GM19324 (cell line): ENCODE results near the gene APOBEC3A.
"Not testable (repeated sequence)": the region's sequence is repeated elsewhere in the genome, so short reads cannot be mapped to it uniquely, and the experiment has no call there.

Experiments
- ATAC-seq: cut with Tn5 transposase; IDR thresholded peaks from one replicate; pipeline ENCODE4 v1.9.1; 2021; ENCODE audit warnings: mild to moderate bottlenecking, moderate library complexity; ENCODE audit not compliant: unreplicated experiment, low FRiP score

APOBEC3A gene

DNA sequence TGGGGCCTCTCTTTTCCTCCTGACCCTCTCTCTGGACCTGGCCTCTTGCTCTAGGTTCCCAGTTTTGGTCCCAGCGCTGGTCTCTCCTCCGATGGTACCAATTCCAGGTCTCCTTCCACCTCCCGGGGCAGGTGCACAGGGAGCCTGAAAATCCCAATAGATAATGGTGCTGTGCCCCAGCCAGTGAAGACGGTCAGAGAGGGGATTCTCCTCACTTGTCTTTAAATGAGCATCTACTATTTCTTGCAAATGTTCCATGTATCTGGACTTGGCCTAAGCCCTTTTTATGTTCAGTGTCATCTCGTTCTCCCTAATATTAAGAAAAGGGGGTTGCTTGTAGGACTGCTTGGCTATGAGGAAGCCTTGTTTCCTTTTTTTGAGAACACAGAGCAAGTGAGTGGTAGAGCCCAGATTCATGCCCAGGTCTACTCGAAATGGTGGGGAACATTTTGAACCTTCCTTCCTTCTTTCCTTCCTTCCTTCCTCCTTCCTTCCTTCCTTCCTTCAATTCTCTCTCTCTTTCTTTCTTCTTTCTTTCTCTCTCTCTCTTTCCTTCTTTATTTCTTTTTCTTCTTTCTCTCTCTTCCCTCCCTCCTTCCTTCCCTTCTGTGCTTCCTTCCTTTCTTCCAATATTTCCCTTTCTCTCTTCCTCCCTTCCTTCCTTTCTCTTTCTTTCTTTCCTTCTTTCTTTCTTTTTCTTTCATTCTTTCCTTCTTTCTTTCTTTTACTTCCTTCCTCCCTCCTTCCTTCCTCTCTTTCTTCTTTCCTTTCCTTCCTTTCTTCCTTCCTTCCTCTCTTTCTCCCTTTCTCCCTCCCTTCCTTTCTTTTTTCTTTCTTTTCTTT is 620 bp downstream of the APOBEC3A start:
- no peak for ATAC-seq

- not testable (repeated sequence) for ATAC-seq
Observed at GRCh38 chr22:38958651-38958943, 1.2 kb downstream of the APOBEC3A start.

DNA sequence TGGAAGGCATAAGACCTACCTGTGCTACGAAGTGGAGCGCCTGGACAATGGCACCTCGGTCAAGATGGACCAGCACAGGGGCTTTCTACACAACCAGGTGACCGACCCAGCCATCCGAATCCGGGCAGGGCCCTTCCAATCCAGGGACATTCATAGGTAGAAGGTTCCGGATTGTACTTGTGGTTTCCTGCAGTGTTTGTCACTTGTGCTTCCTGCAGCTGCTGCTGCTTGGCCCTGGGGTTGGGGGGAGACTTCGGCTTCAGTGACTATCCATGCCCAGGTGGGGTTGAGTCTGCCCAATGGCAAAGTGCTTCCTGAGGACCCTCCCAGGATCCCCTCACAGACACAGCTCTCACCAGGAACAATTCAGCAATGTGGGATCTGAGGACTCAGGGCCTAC is 2.2 kb downstream of the APOBEC3A start:
- ATAC-seq: no peak

DNA sequence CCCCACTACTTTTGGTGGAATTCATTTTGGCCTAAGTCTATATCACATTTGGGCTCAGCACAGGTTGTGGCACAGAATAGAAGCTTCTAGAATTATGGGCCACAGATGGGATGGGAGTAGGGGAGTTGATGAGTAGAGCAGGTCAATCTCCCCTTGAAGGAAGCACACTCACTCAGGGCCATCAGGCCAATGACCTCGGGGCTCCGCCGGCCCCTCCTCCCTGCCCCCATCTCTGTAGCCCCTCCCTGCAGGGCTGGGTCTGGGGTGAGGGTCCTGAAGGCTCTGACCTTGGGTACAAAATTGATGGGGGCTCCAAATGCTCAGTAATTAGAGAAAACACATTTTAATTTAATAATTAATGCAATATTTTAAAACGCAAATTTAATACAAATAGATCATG is 3.3 kb downstream of the APOBEC3A start:
- not testable (repeated sequence) for ATAC-seq

- not testable (repeated sequence) for ATAC-seq
Observed at GRCh38 chr22:38963291-38963738, 5.9 kb downstream of the APOBEC3A start.

DNA sequence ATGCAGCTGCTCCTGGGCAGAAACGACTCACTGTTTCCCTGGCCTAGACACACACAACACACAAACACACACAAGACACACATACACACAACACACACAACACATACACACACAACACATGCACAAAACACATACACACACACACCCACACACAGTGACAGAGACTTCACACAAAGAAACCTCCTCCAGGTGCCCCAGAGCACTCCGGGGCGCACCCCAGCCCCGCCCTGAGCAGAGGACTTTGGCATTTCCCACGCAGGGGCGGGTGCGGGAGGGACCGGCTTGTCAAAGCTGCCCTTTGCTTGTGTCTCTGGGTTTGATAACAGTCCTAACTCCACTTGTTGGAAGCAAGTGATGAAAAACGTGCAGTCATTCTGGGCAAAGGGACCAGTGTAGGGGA is 6.5 kb downstream of the APOBEC3A start:
- no peak for ATAC-seq

DNA sequence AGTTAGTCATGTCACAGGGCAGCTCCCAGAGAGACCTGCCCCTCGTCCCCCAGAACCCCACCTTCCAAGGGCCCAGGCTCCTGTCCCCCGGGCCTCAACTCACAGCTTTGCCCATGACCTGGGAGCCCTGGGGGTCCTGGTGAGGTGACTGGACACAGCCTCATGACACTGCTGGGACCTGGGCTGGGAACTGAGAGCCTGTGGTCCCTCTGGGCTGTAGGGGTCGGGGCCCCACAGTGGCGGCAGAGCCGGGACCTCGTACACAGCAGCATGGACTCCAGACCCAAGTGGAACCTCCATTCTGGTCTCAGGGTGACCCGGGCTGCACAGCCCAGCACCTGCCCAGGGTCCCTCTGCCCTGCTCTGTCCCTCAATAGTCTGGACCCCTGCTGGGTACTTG is 6.9 kb downstream of the APOBEC3A start:
- ATAC-seq: no peak

GRCh38 chr22:38964989-38965388 is 7.6 kb downstream of the APOBEC3A start:
- no peak for ATAC-seq

GRCh38 chr22:38965614-38966379 is 8.4 kb downstream of the APOBEC3A start:
- no peak for ATAC-seq

GRCh38 chr22:38966380-38966702 is 8.9 kb downstream of the APOBEC3A start:
- no peak for ATAC-seq

- ATAC-seq: no peak
Observed at GRCh38 chr22:38966942-38967341, 9.5 kb downstream of the APOBEC3A start.

DNA sequence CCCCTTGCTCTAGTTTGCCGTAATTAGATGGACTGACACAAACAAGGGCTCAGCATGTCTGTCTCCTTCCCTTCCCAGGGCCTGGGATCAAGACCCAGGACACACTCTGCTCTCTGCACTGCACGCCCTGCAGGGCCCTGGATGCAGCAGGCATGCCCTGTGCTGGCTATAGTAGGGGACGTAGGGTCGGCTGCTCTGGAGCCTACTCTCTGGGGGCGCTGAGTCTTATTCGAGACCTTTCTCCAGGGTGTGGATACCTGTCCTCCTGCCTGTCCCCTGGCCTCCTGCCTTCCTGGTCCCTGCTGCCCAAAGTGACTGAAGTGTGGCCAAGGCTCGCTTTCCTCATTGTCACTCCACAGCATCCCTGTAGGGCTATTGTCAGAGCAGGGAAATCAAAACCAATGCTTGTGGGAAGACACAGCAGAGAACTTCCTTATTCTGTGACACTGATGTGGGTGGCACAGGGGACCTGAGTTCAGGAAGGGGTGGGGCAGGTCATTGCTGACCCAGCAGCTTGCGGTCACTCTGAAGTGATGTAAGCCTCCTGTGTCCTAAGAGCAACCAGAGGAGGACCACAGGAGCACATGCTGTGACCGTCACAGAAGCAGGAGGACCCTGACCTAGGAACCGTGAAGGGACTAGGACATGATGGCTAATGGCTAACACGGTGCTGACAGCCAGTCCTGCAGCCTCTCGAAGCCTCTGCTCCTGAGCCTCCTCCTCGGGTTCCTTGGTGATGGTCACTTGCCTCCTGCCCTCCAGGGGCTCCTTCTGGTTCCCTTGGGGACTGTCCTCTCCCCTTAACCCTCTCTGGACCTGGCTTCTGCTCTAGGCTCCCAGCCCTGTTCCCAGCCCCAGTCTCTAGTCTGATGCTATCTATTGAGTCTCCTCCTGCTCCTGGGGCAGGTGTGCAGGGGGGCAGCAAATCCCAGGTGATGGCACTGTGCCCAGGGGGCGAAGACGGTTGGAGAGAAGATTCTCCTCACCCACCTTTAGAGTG is 10.3 kb downstream of the APOBEC3A start:
- no peak for ATAC-seq

- no peak for ATAC-seq
Observed at GRCh38 chr22:38968801-38969200, 11.4 kb downstream of the APOBEC3A start.

- ATAC-seq: no peak
Observed at GRCh38 chr22:38970551-38970950, 13.1 kb downstream of the APOBEC3A start.

DNA sequence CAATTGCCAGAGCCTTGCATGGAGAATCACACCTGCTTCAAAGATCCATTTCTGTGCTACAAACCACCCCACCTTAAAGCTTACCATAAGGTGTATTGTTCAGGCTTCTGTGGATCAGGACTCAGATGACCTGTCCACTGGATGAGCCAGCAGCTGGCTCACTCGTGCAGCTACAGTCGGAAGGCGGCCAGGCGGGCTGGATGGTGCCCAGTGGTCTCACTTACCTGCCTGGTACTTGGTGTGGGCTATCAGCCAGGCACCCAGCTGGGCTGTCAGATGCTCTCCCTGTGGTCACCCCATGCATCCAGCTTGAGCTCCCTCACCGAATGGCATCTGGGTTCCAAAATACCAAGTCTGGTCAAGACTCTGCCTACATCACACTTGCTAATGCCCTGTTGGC is 13.8 kb downstream of the APOBEC3A start:
- no peak for ATAC-seq

DNA sequence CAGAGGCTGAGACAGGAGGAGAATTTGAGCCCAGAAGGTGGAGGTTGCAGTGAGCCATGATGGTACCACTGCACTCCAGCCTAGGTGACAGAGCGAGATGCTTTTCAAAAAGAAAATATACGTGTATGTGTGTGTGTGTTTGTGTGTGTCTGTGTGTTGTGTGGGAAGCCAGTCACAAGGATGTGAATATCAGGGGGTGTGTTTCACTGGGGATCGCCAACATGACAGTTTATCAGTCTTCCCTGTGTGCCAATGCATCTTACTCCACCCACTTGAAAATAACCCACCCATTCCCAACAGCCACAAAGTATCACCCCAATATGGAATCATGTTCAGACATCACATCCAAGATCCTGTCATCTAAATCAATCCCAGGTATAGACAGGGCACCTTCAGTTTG is 14.4 kb downstream of the APOBEC3A start:
- ATAC-seq: no peak

- no peak for ATAC-seq
Observed at GRCh38 chr22:38972558-38972957, 15.1 kb downstream of the APOBEC3A start.

GRCh38 chr22:38973289-38974169 is 16.1 kb downstream of the APOBEC3A start:
- no peak for ATAC-seq

GRCh38 chr22:38974170-38974825 is 16.9 kb downstream of the APOBEC3A start:
- ATAC-seq: no peak
